HepG2 (cell line): ENCODE data around the gene SNRNP200. TPM values are rescaled to one million over a fixed set of nuclear protein-coding genes. Genes with fewer than 3 reads are reported as not detected.

Experiments used
- KAT2B ChIP-seq: fragments of 150-350 bp; IDR thresholded peaks from 2 replicates; pipeline ENCODE4 v1.6.1; 2014; ENCODE audit warnings: low read depth, low read length, borderline replicate concordance
- NONO ChIP-seq, 2 experiments: fragments of 450-650 bp in 1 of 2; sonication (generic) in 1 of 2; formaldehyde crosslinking in 1 of 2; IDR thresholded peaks in 1 of 2; conservative IDR thresholded peaks in 1 of 2; 2 replicates each; pipeline versions ENCODE4 v1.6.1 to v1.8.0; 2017 to 2022; ENCODE audit warnings: mild to moderate bottlenecking in 1 of 2, missing genetic modification reagents in 1 of 2, moderate library complexity in 1 of 2
- RCOR2 ChIP-seq: IDR thresholded peaks from 2 replicates; pipeline ENCODE4 v1.6.1; 2016; ENCODE audit warnings: missing biosample characterization, missing genetic modification reagents
- SALL2 ChIP-seq: sonication (generic); formaldehyde crosslinking; IDR thresholded peaks from 2 replicates; pipeline ENCODE4 v1.8.1; 2023; ENCODE audit warnings: mild to moderate bottlenecking, missing genetic modification reagents, inconsistent platforms
- SCMH1 ChIP-seq: sonication (generic); formaldehyde crosslinking; IDR thresholded peaks from 2 replicates; pipeline ENCODE4 v1.9.0; 2021; ENCODE audit warnings: missing genetic modification reagents, mild to moderate bottlenecking, borderline replicate concordance
- TAF15 ChIP-seq: fragments of 200-400 bp; formaldehyde crosslinking; IDR thresholded peaks from one replicate; pipeline ENCODE4 v1.6.1; 2018; ENCODE audit warnings: mild to moderate bottlenecking, low read depth, low read length; ENCODE audit not compliant: poor library complexity, severe bottlenecking
- TBP ChIP-seq: sonication (generic); formaldehyde crosslinking; IDR thresholded peaks from 2 replicates; pipeline ENCODE4 v1.5.0; 2020; ENCODE audit warnings: missing genetic modification reagents
- XRCC5 ChIP-seq: fragments of 200-400 bp; formaldehyde crosslinking; optimal IDR thresholded peaks from 2 replicates; pipeline ENCODE3; 2017; ENCODE audit warnings: mild to moderate bottlenecking, low read length
- ZMYM2 ChIP-seq: sonication (generic); formaldehyde crosslinking; IDR thresholded peaks from 2 replicates; pipeline ENCODE4 v1.8.0; 2022; ENCODE audit warnings: mild to moderate bottlenecking, missing genetic modification reagents
- ZMYM4 ChIP-seq: sonication (generic); formaldehyde crosslinking; IDR thresholded peaks from 2 replicates; pipeline ENCODE4 v1.8.1; 2023; ENCODE audit warnings: mild to moderate bottlenecking, missing genetic modification reagents
- ZNF138 ChIP-seq: sonication (generic); formaldehyde crosslinking; IDR thresholded peaks from 2 replicates; pipeline ENCODE4 v1.5.0; 2020; ENCODE audit warnings: mild to moderate bottlenecking, low read depth, missing genetic modification reagents
- ZNF260 ChIP-seq: sonication (generic); formaldehyde crosslinking; IDR thresholded peaks from 2 replicates; pipeline ENCODE4 v1.4.0; 2020; ENCODE audit warnings: missing genetic modification reagents, low read depth, mild to moderate bottlenecking, borderline replicate concordance
- ZNF296 ChIP-seq: sonication (generic); formaldehyde crosslinking; conservative IDR thresholded peaks from 2 replicates; pipeline ENCODE4 v1.5.0; 2020; ENCODE audit warnings: mild to moderate bottlenecking, missing genetic modification reagents
- ZNF431 ChIP-seq: sonication (generic); formaldehyde crosslinking; IDR thresholded peaks from 2 replicates; pipeline ENCODE4 v1.9.0; 2022; ENCODE audit warnings: missing genetic modification reagents, low read depth, mild to moderate bottlenecking, borderline replicate concordance
- ZSCAN29 ChIP-seq: sonication (generic); formaldehyde crosslinking; conservative IDR thresholded peaks from 2 replicates; pipeline ENCODE4 v1.4.0; 2020; ENCODE audit warnings: mild to moderate bottlenecking, missing genetic modification reagents
- polyA plus RNA-seq, 8 experiments: library from polyadenylated mRNA; depleted of rRNA in 3 of 8; stranded (reverse) in 7 of 8; unstranded in 1 of 8; fragments of >200 nt; fragmentation: Illumina TruSeq in 4 of 8; extraction: Trizol in 4 of 8; gene quantifications; 2 replicates each; pipeline versions ENCODE4 v1.2.1 to v1.2.3, GENCODE V29; 2011 to 2016; ENCODE audit warnings: low read depth in 4 of 8, missing spikeins in 1 of 8, mixed read lengths in 1 of 8; ENCODE audit not compliant: insufficient read depth in 1 of 8
- total RNA-seq, 5 experiments: library from RNA; depleted of rRNA; stranded (reverse); fragments of >200 nt; fragmentation: Illumina TruSeq; extraction: Trizol; gene quantifications; 2 replicates each; pipeline ENCODE4 v1.2.3, GENCODE V29; 2016; ENCODE audit warnings: low read depth in 1 of 5
- TF ChIP-seq, protein P1 (sequence below): sonication (generic); formaldehyde crosslinking; IDR thresholded peaks from 2 replicates; pipeline ENCODE4 v1.4.0; 2020; ENCODE audit warnings: missing genetic modification reagents, borderline replicate concordance
- TF ChIP-seq, protein P2 (sequence below): sonication (generic); formaldehyde crosslinking; IDR thresholded peaks from 2 replicates; pipeline ENCODE4 v1.4.0; 2020; ENCODE audit warnings: mild to moderate bottlenecking, missing genetic modification reagents
- TF ChIP-seq, protein P3 (sequence below): sonication (generic); formaldehyde crosslinking; IDR thresholded peaks from 2 replicates; pipeline ENCODE4 v1.5.0; 2020; ENCODE audit warnings: missing genetic modification reagents

The SNRNP200 gene
- total and polyA plus RNA-seq, 2 of the 13 experiments (the other 11 are each of a cell fraction or from before 2014, with no cell fraction given) = 99.0 to 232 TPM

- no peak; the same call in none of the 2 replicates for TF ChIP-seq ZSCAN29 (CRISPR knock-in tag)
- TF ChIP-seq SALL2 (CRISPR knock-in tag) = no peak
- TF ChIP-seq ZMYM4 (CRISPR knock-in tag) = no peak
- TF ChIP-seq NONO (IDR thresholded peaks at IDR 0.05) = no peak
- 0 out of 2 replicates have a peak, but pooled peaks have one; percentile 27 for TF ChIP-seq NONO (CRISPR knock-in tag; conservative IDR thresholded peaks at IDR 0.05)
- TF ChIP-seq, protein P1, sequence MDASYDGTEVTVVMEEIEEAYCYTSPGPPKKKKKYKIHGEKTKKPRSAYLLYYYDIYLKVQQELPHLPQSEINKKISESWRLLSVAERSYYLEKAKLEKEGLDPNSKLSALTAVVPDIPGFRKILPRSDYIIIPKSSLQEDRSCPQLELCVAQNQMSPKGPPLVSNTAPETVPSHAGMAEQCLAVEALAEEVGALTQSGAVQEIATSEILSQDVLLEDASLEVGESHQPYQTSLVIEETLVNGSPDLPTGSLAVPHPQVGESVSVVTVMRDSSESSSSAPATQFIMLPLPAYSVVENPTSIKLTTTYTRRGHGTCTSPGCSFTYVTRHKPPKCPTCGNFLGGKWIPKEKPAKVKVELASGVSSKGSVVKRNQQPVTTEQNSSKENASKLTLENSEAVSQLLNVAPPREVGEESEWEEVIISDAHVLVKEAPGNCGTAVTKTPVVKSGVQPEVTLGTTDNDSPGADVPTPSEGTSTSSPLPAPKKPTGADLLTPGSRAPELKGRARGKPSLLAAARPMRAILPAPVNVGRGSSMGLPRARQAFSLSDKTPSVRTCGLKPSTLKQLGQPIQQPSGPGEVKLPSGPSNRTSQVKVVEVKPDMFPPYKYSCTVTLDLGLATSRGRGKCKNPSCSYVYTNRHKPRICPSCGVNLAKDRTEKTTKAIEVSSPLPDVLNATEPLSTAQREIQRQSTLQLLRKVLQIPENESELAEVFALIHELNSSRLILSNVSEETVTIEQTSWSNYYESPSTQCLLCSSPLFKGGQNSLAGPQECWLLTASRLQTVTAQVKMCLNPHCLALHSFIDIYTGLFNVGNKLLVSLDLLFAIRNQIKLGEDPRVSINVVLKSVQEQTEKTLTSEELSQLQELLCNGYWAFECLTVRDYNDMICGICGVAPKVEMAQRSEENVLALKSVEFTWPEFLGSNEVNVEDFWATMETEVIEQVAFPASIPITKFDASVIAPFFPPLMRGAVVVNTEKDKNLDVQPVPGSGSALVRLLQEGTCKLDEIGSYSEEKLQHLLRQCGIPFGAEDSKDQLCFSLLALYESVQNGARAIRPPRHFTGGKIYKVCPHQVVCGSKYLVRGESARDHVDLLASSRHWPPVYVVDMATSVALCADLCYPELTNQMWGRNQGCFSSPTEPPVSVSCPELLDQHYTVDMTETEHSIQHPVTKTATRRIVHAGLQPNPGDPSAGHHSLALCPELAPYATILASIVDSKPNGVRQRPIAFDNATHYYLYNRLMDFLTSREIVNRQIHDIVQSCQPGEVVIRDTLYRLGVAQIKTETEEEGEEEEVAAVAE = no peak
- no peak for TF ChIP-seq TAF15
- no peak for TF ChIP-seq XRCC5
- TF ChIP-seq ZNF138 (CRISPR knock-in tag) = 0 out of 2 replicates have a peak, but pooled peaks have one; percentile 12
- no peak for TF ChIP-seq TBP (CRISPR knock-in tag)
- TF ChIP-seq, protein P2, sequence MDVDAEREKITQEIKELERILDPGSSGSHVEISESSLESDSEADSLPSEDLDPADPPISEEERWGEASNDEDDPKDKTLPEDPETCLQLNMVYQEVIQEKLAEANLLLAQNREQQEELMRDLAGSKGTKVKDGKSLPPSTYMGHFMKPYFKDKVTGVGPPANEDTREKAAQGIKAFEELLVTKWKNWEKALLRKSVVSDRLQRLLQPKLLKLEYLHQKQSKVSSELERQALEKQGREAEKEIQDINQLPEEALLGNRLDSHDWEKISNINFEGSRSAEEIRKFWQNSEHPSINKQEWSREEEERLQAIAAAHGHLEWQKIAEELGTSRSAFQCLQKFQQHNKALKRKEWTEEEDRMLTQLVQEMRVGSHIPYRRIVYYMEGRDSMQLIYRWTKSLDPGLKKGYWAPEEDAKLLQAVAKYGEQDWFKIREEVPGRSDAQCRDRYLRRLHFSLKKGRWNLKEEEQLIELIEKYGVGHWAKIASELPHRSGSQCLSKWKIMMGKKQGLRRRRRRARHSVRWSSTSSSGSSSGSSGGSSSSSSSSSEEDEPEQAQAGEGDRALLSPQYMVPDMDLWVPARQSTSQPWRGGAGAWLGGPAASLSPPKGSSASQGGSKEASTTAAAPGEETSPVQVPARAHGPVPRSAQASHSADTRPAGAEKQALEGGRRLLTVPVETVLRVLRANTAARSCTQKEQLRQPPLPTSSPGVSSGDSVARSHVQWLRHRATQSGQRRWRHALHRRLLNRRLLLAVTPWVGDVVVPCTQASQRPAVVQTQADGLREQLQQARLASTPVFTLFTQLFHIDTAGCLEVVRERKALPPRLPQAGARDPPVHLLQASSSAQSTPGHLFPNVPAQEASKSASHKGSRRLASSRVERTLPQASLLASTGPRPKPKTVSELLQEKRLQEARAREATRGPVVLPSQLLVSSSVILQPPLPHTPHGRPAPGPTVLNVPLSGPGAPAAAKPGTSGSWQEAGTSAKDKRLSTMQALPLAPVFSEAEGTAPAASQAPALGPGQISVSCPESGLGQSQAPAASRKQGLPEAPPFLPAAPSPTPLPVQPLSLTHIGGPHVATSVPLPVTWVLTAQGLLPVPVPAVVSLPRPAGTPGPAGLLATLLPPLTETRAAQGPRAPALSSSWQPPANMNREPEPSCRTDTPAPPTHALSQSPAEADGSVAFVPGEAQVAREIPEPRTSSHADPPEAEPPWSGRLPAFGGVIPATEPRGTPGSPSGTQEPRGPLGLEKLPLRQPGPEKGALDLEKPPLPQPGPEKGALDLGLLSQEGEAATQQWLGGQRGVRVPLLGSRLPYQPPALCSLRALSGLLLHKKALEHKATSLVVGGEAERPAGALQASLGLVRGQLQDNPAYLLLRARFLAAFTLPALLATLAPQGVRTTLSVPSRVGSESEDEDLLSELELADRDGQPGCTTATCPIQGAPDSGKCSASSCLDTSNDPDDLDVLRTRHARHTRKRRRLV (CRISPR knock-in tag) = no peak; the same call in none of the 2 replicates
- no peak for TF ChIP-seq ZMYM2
- TF ChIP-seq SCMH1 (CRISPR knock-in tag) = no peak
- TF ChIP-seq ZNF431 = no peak
- no peak for TF ChIP-seq KAT2B
- TF ChIP-seq RCOR2 = no peak
- TF ChIP-seq, protein P3, sequence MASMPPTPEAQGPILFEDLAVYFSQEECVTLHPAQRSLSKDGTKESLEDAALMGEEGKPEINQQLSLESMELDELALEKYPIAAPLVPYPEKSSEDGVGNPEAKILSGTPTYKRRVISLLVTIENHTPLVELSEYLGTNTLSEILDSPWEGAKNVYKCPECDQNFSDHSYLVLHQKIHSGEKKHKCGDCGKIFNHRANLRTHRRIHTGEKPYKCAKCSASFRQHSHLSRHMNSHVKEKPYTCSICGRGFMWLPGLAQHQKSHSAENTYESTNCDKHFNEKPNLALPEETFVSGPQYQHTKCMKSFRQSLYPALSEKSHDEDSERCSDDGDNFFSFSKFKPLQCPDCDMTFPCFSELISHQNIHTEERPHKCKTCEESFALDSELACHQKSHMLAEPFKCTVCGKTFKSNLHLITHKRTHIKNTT (CRISPR knock-in tag) = no peak
- TF ChIP-seq ZNF296 = 0 out of 2 replicates have a peak, but pooled peaks have one; percentile 26
- no peak for TF ChIP-seq ZNF260
Observed at GRCh38 chr2:96320728-96321622, 15.6 kb upstream of the SNRNP200 start (continued).
